BJ (cell line): Measurements from ENCODE around the gene COX7C. TPM values are rescaled to one million over a fixed set of nuclear protein-coding genes. Genes with fewer than 3 reads are reported as not detected.

Experiments used
- CTCF ChIA-PET: fragments of 350-600 bp; formaldehyde crosslinking; extraction: SDS; loops from one replicate; lab custom pipeline; 2021; ENCODE audit warnings: antibody characterized with exemption, inconsistent platforms; lab: Yijun Ruan, JAX
- POLR2A ChIA-PET: fragments of 300-600 bp; sonication (Branson Sonifier 250); formaldehyde crosslinking; extraction: SDS; loops from one replicate; lab custom pipeline; 2021; ENCODE audit warnings: antibody characterized with exemption; lab: Charles Lee
- DNase-seq: peaks from one replicate; pipeline ENCODE4 v3.0.0-alpha.2; 2011; ENCODE audit warnings: low read depth
- H3K27me3 ChIP-seq: 2 replicates; pipeline ENCODE4 v1.6.0; 2011; ENCODE audit warnings: low read length; ENCODE audit not compliant: control insufficient read depth, insufficient read depth
- H3K36me3 ChIP-seq: 2 replicates; pipeline ENCODE4 v1.5.1; 2011; ENCODE audit warnings: low read length; ENCODE audit not compliant: control insufficient read depth, insufficient read depth
- H3K4me3 ChIP-seq: 2 replicates; pipeline ENCODE4 v1.5.1; 2011; ENCODE audit warnings: low read depth, mild to moderate bottlenecking, control low read depth, low read length
- polyA plus RNA-seq: library from polyadenylated mRNA; depleted of rRNA; stranded (reverse); fragments of >200 nt; gene quantifications from 2 replicates; pipeline ENCODE4 v1.2.3, GENCODE V29; 2011
- small RNA-seq: library from RNA; depleted of rRNA; stranded (forward); fragments of <200 nt; gene quantifications from one replicate; pipeline ENCODE3, GENCODE V24; 2012; ENCODE audit warnings: low replicate concordance, low read depth; ENCODE audit not compliant: insufficient read length
- TF ChIP-seq, protein P1 (sequence below): IDR thresholded peaks from 2 replicates; pipeline ENCODE4 v1.5.1; 2011; ENCODE audit warnings: low read depth, mild to moderate bottlenecking, control low read depth, inconsistent platforms, low read length, moderate library complexity; ENCODE audit not compliant: insufficient read depth

The COX7C gene
- polyA plus RNA-seq, 1 experiment, result 309 TPM

- POLR2A ChIA-PET, result no interaction called here
- no peak for DNase-seq
- Histone ChIP-seq H3K4me3 (no peak overlapping the region), H3K36me3 (no peaks in the 10 kb centered on the region), H3K27me3 (no peaks in the 10 kb centered on the region)
- CTCF ChIA-PET, result no interaction called here
- TF ChIP-seq, protein P1, sequence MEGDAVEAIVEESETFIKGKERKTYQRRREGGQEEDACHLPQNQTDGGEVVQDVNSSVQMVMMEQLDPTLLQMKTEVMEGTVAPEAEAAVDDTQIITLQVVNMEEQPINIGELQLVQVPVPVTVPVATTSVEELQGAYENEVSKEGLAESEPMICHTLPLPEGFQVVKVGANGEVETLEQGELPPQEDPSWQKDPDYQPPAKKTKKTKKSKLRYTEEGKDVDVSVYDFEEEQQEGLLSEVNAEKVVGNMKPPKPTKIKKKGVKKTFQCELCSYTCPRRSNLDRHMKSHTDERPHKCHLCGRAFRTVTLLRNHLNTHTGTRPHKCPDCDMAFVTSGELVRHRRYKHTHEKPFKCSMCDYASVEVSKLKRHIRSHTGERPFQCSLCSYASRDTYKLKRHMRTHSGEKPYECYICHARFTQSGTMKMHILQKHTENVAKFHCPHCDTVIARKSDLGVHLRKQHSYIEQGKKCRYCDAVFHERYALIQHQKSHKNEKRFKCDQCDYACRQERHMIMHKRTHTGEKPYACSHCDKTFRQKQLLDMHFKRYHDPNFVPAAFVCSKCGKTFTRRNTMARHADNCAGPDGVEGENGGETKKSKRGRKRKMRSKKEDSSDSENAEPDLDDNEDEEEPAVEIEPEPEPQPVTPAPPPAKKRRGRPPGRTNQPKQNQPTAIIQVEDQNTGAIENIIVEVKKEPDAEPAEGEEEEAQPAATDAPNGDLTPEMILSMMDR, result no peak
Measured at GRCh38 chr5:86665984-86666760, 48.4 kb downstream of the COX7C start.

DNA sequence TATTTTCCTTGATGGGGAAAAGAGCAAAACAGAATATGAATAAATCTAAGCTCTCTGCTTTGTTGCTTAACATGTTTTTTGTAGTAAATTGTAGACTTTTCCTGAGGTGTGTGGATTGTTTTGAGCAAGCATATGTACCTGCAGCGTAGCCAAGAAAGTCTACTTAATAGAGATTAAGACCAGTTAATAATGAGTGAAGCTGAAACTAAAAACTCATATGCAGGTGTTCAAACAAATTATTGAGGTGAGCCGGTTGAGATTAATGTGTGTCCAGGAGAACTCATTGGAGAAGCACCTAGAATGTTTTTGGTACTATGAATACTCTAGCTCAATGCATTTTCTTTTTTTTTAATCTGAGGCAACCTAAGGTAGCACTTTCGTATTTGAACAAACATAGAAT lies 49.2 kb downstream of the COX7C start:
- Histone ChIP-seq H3K27me3 (no peaks in the 10 kb centered on the region), H3K36me3 (no peaks in the 10 kb centered on the region), H3K4me3 (no peak overlapping the region)
- ChIA-PET CTCF (no interaction called here), POLR2A (no interaction called here)
- DNase-seq, result no peak
- TF ChIP-seq, protein P1, result no peak

Small RNA genes lying within 50 kb of the gene (small RNA-seq; reads per million reads assigned to genes)
- gene RNU6-804P, result not detected
